ENCODE measurements around the gene SATB1.

GRCh38 chr3:18445401-18446148 is 20.4 kb upstream of the SATB1 start:
- TF ChIP-seq EZH2 (IDR thresholded peaks at IDR 0.05; ENCODE audit: low read depth) (no peak), CTCF (conservative IDR thresholded peaks at IDR 0.05) (no peak; the same call in 1 of the 2 replicates)

Measured in PC-9 (cell line).